Activated CD8-positive, alpha-beta memory T cell treated with anti-CD3 and anti-CD28 coated beads for 4 hours (primary cell): ENCODE results near the gene SIK2.
"Not testable (repeated sequence)": the region's sequence is repeated elsewhere in the genome, so short reads cannot be mapped to it uniquely, and the experiment has no call there.

Experiments used
- DNase-seq, 2 donors: peaks; one replicate each; pipeline ENCODE4 v3.0.0-alpha.2; 2020; ENCODE audit warnings: low read depth in 2 of 2

SIK2 gene

DNA sequence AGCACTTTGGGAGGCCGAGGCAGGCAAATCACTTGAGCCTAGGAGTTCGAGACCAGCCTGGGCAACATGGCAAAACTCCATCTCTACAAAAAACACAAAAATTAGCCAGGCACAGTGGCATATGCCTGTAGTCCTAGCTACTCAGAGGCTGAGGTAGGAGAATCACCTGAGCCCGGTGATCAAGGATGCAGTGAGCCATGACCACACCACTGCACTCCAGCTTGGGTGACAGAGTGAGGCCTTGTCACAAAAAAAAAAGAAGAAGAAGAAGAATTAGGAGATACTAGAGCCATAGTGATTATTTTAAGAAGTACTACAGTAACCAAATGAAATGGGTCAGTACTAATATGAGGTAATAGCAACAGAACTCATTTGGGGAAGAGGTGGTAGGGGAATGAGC is 56.2 kb downstream of the SIK2 start:
- not testable (repeated sequence) for DNase-seq

DNA sequence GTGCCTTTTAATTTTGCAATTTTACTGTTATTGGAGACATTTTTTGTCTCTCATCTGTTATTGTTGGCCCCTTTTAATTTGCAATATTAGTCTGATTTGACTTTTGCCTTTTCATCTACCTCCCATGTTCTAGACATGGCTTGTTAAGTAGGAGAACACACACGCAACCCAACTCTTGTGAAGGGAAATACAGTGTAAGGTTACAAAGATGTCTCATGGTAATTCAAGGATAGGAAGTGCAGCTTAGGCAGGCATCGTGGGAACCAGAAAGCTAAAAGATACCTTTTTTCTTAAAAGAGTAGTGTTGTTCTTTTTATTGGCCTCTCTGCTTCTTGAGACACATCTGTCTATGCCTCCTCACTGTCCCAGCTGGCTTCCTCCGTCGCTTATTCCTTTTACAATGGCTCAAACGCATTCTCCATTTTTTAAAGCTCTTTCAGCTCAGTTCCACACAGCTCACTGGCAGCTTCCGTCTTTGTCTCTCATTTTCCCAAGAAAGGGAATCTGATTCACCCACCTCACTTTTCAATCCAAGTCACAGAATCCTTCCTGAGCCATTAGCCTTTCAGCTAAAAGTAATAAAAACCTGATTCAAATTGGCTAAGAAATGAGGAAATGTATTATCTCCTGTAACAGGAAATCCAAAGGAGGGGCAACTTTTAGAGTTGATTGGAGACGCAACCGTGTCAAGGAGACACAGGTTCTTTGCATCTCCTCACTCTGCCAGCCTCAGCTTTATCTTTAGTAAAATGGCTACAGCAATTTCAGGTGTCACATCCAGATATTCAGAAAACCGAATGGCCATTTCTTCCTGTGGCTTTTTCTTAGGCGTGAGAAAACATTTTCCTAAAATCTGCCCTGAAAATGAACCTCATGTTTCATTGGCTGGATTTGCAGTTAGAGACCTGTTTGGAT is 57.2 kb downstream of the SIK2 start:
- DNase-seq = no peak

DNA sequence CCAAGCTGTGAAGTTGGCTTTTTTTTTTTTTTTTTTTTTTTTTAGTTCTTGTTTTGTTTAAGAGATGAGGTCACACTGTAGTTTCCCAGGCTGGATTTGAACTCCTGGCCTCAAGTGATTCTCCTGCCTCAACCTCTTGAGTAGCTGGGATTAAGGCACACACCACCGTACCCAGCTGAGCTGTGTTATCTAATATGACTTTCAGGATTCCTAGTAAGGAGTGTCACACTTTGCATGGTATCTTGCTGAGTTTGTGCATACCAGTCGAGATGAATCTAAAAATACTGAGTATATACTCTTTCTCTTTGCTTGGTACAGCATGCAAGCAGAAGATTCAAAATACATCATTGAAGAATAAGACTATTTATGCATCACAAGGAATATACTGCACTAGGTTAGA is 58.6 kb downstream of the SIK2 start:
- DNase-seq = no peak

DNA sequence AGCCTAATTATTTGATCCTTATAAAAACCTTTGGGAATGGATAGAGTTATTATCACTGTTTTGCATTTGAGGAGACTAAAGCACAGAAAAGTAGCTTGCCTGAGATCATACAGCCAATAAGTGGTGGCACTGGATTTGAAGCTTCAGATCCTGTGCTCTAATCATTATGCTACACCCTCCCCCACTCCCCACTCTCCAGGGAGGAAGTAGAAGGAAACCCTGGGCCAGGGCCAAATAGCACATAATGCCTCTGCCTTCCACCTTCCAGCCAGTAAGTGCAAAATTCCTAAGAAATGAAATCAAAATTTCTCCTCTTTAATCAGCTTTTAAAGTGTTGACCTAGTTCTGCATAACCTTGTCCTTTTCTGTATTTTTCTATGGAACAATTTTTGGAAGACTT is 61.6 kb downstream of the SIK2 start:
- no peak for DNase-seq

DNA sequence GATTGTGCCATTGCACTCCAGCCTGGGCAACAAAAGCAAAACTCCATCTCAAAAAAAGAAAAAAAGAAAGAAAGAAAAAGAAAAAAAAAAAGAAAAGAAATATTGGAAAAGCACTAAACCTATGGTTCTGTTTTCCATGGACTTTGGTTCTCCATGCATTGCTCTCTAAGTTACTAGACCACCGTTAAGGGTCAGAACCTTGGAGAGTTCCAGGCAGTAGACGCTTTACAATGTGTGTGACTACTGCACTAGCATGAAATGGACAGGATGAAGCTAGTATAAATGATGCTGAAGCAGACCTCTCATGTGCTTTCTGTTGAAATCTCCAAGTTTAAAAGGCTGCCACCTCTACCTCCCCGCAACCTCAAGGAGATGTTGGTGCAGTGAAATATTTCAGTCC is 63.5 kb downstream of the SIK2 start:
- no peak for DNase-seq

DNA sequence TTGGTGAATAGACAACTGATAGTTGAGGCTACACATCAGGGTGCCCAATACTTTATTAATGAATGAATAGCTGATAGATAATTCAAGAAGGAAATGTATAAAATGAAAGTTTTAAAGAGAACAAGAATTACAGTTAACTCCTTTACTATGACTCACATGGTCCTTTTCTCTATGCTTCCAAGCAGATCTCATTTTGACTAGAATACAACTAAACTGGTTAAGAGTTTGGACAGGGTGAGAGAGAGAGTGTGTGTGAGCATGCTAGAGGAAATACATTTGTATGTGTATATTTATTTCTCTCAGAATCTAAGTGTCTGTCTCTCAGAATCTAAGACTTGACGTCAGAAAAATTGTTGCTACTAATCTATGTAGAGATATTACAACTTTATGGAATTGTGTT is 66.7 kb downstream of the SIK2 start:
- no peak for DNase-seq

DNA sequence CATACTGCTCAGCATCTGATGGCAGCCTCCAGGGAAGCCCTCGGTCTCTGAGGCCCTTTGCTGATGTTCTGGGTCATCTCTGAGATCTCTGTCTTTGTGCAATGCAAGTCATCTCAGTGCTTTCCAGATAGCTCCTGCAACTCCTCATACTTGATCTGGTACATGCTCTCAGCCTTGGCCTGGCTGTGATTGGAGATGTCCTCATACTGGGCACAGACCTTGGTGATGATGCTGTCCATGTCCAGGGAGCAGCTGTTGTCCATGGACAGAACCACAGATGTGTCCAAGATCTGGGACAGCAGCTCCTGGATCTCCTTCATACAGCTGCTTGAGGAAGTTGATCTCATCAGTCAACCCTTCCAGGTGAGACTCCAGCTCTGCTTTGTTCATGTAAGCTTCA is 69.1 kb downstream of the SIK2 start:
- no peak for DNase-seq

DNA sequence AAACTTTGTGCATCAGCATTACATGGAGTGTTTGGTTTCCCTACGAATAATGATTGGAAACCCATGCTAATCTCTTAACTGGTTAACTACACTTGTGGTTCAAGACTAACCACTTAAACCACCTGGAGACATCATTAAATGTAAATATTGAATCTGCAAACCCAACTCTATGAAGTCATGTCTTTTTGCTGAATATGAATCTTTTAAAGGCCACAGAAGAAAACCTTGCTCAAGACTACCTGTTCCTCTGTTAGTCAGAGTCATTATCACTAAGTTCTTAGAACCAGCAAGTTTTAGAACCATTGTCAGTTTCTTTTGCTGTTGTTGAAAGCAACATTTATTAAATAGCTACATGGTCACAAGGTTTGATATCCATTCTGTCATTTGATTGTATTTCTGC is 70.7 kb downstream of the SIK2 start:
- no peak for DNase-seq

DNA sequence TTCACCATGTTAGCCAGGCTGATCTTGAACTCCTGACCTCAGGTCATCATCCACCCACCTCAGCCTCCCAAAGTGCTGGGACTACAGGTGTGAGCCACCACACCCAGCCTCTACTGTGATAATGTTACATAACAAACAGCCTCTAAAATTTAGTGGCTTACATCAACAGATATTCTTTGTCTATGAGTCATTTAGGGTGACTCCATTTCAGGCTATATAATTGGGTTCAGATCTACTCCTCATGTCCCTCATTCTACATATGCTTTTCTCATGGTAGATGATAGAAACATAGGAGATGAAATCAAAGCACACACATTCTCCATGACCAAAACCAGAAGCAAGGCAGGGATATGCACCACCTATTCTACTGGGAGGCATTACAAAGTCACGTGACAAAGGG is 72.7 kb downstream of the SIK2 start:
- DNase-seq = no peak

DNA sequence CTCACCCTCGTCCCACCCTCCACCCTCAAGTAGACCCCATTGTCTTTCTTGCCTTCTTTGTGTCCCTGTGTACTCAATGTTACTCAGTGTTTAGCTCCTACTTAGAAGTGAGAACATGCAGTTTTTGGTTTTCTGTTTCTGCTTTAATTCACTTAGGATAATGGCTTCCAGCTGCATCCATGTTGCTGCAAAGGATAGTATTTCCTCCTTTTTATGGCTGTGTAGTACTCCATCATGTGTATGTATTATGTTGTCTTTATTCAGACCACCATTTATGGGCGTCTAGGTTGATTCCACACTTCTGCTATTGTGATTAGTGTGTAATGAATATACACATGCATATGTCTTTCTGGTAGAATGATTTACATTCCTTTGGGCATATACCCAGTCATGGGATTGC is 73.6 kb downstream of the SIK2 start:
- no peak for DNase-seq

DNA sequence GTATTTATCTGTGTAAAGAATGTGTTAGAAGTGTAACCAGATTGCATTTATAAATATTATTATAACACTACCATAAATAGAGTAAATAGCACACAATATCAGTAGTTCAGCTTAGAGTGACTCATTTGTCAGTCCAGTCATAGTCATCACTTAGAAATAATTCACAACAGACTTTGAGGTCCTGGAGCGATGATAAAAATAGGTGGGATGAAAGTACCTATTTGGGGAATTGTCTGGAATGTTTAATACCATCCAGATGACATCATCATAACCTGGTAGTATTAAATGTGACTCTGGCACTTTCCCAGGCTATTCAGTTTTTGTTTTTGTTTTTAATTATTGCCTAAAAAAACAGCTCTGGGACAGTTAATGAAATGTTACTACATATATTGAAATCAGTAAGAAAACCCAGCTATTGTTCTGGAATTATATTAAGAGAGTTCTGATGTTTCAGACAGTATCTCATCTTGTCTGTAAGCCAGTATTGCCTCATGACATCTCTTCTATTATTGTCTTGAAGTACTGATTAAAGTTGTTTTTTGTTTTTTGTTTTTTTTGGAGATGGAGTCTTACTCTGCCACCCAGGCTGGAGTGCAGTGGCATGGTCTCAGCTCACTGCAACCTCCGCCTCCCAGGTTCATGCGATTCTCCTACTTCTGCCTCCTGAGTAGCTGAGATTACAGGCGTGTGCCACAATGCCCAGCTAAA is 74.8 kb downstream of the SIK2 start:
- DNase-seq = no peak

DNA sequence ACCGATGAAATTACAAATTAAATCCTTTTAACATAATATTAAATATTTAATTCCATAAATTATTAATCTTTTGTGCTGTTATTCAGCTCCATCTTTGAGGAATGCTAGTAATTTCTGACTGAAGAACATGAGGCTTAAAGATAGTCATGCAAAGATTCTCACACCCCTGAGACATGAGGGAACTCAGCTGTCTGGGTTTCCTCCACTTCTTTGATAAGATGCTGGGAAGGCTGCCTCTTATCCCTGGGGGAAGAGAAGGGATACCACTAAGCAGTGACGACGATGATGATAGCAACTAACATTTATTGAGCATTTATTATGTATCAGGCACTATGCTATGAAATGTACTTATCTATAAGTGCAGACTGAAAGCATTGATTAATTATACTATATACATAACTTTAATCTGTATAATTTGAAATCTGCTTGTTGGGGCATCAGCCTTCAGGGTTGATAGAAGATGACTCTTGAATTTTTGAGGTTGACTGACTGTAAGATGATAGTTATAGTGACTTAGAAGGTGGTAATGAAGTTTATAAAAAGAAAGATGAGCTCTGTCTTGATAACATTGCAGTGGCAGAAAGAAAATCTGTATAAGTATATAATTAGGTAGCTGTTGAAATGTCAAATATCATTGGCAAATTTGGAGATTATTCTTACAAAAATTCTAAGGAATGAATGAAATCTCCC is 78.4 kb downstream of the SIK2 start:
- DNase-seq = no peak

DNA sequence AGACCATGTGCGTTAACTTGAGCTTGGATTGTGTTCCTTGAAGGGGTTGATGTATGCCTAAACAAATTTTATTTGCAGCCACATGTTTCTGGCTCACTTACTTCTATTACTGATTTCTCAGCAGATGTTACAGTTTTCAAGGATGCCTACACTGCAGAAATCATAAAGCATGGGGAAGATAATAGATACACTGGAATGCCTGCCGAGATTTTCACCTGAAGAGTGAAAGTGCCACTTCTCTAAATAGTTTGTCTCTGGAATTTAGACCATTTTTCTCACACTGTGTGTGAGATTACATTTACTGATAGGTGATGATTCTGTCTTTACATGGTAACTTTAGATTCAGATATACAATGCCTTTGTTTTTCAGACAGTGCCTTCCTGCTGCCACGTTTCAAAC is 81.6 kb downstream of the SIK2 start:
- DNase-seq = no peak

DNA sequence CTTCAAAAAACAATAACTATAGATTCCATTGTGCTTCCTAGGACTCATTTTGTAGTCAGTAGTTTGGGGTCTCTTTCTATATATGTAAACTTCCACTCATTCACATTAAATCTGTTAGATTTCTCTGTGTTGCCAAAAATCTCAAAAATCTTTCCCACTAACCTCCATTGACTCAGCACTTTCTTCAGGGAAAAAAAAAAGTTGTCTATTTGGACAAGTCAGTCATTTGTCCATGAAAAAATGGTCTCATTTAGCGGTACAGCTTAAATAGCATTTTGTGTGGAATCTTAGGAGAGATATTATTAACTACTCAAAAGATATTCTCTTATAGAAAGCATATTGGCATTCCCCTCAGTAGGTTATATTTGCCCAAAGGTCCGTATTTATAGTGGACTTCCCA is 82.0 kb downstream of the SIK2 start:
- no peak for DNase-seq

DNA sequence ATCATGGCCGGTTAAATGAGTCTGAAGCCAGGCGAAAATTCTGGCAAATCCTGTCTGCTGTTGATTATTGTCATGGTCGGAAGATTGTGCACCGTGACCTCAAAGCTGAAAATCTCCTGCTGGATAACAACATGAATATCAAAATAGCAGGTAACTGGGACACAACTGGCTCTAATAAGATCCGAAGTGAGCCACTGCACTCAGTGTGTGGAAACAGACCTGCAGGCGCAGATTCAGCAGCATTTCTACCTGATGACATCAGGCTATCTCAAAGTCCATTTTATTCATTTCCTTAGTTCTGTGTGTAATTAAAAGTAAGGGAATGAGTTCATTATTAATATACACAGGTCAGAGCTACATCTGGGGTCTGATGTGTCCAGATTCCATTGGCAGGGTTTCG is 85.8 kb downstream of the SIK2 start:
- no peak for DNase-seq

DNA sequence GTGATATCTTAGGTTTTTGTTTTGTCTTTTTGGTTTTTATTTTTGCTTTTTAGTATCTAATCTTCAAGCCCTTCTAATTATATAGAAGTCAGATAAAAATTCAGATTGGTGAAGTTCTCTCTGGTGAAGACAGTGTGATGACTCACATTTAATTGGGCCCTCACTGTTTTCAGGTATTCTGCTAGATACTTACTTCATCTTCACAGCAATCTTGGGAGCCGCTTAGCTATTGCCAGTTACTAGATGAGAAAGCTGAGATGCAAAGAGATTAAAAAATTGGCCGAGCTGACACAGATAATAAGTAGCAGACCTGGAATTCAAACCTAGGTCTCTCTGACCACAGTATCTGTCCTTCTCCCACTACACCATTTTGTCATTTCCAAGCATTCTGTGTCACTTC is 88.9 kb downstream of the SIK2 start:
- no peak for DNase-seq

DNA sequence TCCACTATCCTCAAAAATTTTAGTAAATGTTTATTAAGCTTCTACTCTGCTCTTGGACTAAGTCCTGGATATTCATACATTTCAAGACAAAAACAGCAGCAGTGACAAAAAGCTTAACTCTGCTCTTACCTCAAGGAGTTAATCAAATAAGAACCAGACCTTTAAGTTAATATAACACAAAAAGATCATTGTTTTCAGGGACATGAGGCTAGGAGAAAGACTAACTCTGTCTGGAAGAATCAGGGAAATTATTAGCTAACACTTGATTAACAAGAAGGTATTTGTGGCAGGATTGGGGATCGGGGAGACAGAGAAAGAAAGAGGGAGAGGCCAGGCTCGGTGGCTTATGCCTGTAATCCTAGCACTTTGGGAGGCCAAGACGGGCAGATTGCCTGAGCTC is 89.5 kb downstream of the SIK2 start:
- no peak for DNase-seq

DNA sequence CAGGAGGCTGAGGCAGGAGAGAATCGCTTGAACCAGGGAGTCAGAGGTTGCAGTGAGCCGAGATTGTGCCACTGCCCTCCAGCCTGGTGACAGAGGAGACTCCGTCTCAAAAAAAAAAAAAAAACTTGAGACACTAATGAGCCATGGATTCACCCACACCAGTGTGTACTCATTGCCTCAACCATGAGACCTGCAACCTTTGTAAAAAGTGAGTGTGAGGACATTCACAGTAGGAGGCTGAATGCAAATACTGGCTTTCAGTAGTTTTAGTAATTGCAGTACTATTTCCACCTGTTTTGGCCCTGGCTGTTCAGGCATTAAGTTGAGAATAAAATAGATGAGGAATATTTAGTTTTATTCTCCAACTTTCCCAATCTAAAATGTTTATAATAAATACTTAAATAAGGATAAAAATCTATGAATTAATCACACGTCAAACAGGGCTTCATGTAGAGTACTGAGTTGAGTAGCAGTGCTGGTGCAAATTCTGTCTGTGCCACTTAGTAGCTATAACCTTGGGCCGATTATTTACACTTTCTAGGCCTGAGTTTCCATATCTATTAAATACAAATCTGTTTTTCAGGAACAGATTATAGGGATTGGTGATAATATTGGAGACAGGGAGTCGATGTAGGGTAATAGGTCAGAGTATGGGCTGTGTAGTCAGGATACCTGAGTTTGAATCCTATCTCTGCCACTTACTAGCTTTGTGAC is 91.1 kb downstream of the SIK2 start:
- DNase-seq = no peak

DNA sequence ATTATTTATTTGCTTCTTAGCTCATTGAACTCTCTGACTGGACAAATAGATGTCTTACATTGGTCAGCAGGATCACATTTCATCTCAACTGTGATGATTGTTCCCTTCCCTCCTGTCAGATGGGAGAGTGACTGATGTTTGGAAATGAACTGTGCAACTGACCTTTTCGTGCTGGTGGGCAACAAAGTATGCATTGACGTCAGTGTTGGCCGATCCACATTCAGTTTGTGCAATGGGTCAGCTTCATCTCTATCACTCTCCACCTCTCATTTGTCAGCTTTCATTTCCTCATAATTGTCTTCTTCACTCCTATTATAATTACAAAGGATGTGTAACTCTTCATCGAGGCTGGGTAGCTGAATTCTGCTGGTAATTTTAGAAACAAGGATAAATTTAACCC is 92.6 kb downstream of the SIK2 start:
- no peak for DNase-seq

DNA sequence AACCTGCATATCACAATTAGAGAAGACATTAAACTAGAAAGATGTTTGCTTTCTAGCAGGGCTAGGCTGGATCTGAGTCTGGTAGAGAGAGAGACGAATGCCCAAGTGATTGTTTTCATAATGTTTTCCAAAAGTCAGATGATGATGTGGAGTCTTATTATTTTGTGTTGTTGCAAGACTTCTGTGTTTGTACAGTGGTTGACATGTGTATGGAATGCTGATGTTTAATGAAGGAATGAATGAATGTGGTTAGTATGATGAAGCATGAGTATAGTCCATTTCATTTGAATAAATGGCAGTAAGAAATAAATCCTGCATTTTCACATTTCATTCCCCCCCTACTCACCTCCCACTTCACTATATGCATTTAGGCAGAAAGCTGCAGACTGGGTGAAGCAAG is 94.3 kb downstream of the SIK2 start:
- no peak for DNase-seq

DNA sequence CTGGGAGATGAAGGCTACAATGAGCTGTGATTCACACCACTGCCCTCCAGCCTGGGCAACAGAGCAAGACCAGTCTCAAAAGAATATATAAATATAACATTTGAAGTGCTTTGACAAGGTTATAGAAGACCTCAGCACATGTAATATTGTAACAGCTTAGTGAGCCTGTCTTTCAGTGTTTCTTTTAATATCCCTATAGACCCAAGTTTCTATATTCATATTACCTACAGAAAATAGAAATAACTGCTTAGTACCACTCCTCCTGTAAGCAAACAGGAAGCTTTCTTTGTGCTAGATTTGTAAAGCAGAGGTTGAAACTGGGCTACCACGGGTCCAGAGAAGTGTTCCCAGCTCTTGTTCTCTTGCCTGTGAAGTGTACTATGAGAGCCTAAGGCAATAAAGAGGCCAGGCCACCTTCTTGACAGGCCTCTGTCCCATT is 95.7 kb downstream of the SIK2 start:
- no peak for DNase-seq
